ENCODE results near the gene DPYSL5. TPM values are rescaled to one million over a fixed set of nuclear protein-coding genes. Genes with fewer than 3 reads are reported as not detected.

DPYSL5 gene
- total and polyA plus RNA-seq, 2 of the 8 experiments (the other 6 are each of a cell fraction or from before 2014, with no cell fraction given): 11.9 to 16.4 TPM

DNA sequence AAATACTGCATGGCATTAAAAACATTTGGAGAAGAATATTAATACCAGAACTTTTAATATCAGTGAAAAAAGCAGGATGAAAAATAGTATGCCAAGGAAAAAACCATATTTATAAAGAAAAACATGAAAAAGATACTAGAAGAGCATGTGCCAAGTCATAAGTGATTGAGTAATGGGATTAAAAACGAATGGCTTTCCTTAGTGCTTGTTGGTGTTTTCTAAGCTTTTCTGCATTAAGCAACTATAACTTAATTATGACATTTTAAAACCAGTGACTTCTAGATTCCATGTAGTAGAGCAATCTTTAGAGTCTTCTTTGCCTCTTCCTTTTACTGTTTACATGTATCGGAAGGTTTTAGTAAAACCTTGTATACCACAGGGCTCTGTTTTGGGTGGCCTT lies 129.1 kb downstream of the DPYSL5 start (continued):
- TF ChIP-seq, protein P1, sequence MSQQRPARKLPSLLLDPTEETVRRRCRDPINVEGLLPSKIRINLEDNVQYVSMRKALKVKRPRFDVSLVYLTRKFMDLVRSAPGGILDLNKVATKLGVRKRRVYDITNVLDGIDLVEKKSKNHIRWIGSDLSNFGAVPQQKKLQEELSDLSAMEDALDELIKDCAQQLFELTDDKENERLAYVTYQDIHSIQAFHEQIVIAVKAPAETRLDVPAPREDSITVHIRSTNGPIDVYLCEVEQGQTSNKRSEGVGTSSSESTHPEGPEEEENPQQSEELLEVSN (IDR thresholded peaks at IDR 0.05): no peak
- TF ChIP-seq POLR2AphosphoS5 (IDR thresholded peaks at IDR 0.05; ENCODE audit: low read depth, low read length) (no peak), GTF2F1 (IDR thresholded peaks at IDR 0.05; ENCODE audit: borderline replicate concordance, low read depth, low read length) (no peak), RFX5 (IDR thresholded peaks at IDR 0.05; ENCODE audit: borderline replicate concordance, low read depth, low read length) (no peak)
